Astrocyte (in vitro differentiated cells and primary cell): ENCODE measurements around the gene ZNF211. TPM values are rescaled to one million over a fixed set of nuclear protein-coding genes. Genes with fewer than 3 reads are reported as not detected.

Experiments used
- DNase-seq: peaks from one replicate; pipeline ENCODE4 v3.0.0-alpha.2; 2010; ENCODE audit warnings: low read depth
- FAIRE-seq: peaks from 2 replicates; lab custom pipeline; 2011; peaks lifted over from hg19 to GRCh38; lab: Jason Lieb, UNC
- H2AFZ ChIP-seq: 2 replicates; pipeline ENCODE4 v1.6.0; 2012; ENCODE audit warnings: low read depth, low read length, inconsistent platforms
- H3K27ac ChIP-seq: 2 replicates; pipeline ENCODE4 v1.5.1; 2011; ENCODE audit warnings: low read depth, low read length, inconsistent platforms
- H3K27me3 ChIP-seq: 2 replicates; pipeline ENCODE4 v1.6.0; 2011; ENCODE audit warnings: low read length, inconsistent platforms; ENCODE audit not compliant: insufficient read depth
- H3K36me3 ChIP-seq: 2 replicates; pipeline ENCODE4 v1.5.1; 2011; ENCODE audit warnings: low read length, inconsistent platforms; ENCODE audit not compliant: insufficient read depth
- H3K4me1 ChIP-seq: 2 replicates; pipeline ENCODE4 v1.5.1; 2011; ENCODE audit warnings: low read length, inconsistent platforms; ENCODE audit not compliant: insufficient read depth
- H3K4me2 ChIP-seq: 2 replicates; pipeline ENCODE4 v1.6.0; 2012; ENCODE audit warnings: low read length, inconsistent platforms
- H3K4me3 ChIP-seq: 2 replicates; pipeline ENCODE4 v1.5.1; 2011; ENCODE audit warnings: low read depth, mild to moderate bottlenecking, low read length, inconsistent platforms; ENCODE audit not compliant: insufficient read depth
- H3K79me2 ChIP-seq: 2 replicates; pipeline ENCODE4 v1.6.0; 2012; ENCODE audit warnings: mild to moderate bottlenecking, low read length, inconsistent platforms; ENCODE audit not compliant: insufficient read depth
- H3K9ac ChIP-seq: 2 replicates; pipeline ENCODE4 v1.6.0; 2012; ENCODE audit warnings: mild to moderate bottlenecking, low read length, inconsistent platforms
- H3K9me3 ChIP-seq: 2 replicates; pipeline ENCODE4 v1.5.1; 2012; ENCODE audit warnings: low read depth, mild to moderate bottlenecking, low read length, inconsistent platforms; ENCODE audit not compliant: insufficient read depth
- H4K20me1 ChIP-seq: 2 replicates; pipeline ENCODE4 v1.6.0; 2012; ENCODE audit warnings: low read length, inconsistent platforms; ENCODE audit not compliant: insufficient read depth
- H3K27ac Mint-ChIP-seq: one replicate; pipeline ENCODE4 v1.8.0; 2021; ENCODE audit warnings: mild to moderate bottlenecking, mixed read lengths; ENCODE audit not compliant: unreplicated experiment
- H3K27me3 Mint-ChIP-seq: one replicate; pipeline ENCODE4 v1.8.0; 2021; ENCODE audit warnings: low read depth, mixed read lengths; ENCODE audit not compliant: unreplicated experiment
- H3K36me3 Mint-ChIP-seq: one replicate; pipeline ENCODE4 v1.8.0; 2021; ENCODE audit warnings: low read depth, mixed read lengths; ENCODE audit not compliant: unreplicated experiment
- H3K4me1 Mint-ChIP-seq: one replicate; pipeline ENCODE4 v1.8.0; 2021; ENCODE audit warnings: low read depth, mixed read lengths; ENCODE audit not compliant: unreplicated experiment
- H3K4me3 Mint-ChIP-seq: one replicate; pipeline ENCODE4 v1.8.0; 2021; ENCODE audit warnings: mild to moderate bottlenecking, moderate library complexity, mixed read lengths; ENCODE audit not compliant: unreplicated experiment
- H3K9me3 Mint-ChIP-seq: one replicate; pipeline ENCODE4 v1.8.0; 2021; ENCODE audit warnings: mild to moderate bottlenecking, mixed read lengths; ENCODE audit not compliant: unreplicated experiment
- CTCF ChIP-seq: IDR thresholded peaks from 2 replicates; pipeline ENCODE4 v1.5.1; 2011; ENCODE audit warnings: low read depth, mild to moderate bottlenecking, inconsistent platforms, low read length, moderate library complexity; ENCODE audit not compliant: insufficient read depth
- EZH2 ChIP-seq: IDR thresholded peaks from 2 replicates; pipeline ENCODE4 v1.6.1; 2012; ENCODE audit warnings: mild to moderate bottlenecking, low read length, inconsistent platforms; ENCODE audit not compliant: insufficient read depth
- total RNA-seq: library from RNA; stranded (reverse); gene quantifications from 2 replicates; pipeline ENCODE4 v1.2.1, GENCODE V29; 2021

Gene ZNF211
- total RNA-seq, 1 donor from 2014 or later: 21.9 TPM

GRCh38 chr19:57606931-57607330, 26.0 kb upstream of the ZNF211 start:
- no peak overlapping the region for H3K4me2 ChIP-seq
- Mint-ChIP-seq H3K9me3 (peaks cover 11% of the 10 kb centered on the region), H3K27ac (no peak overlapping the region), H3K36me3 (peaks cover 32% of the 10 kb centered on the region), H3K4me1 (no peaks in the 10 kb centered on the region), H3K4me3 (no peak overlapping the region), H3K27me3 (no peaks in the 10 kb centered on the region)
- H3K4me3 ChIP-seq: no peak overlapping the region
- H4K20me1 ChIP-seq: no peaks in the 10 kb centered on the region
- no peak overlapping the region for H3K9ac ChIP-seq
- peaks cover 22% of the 10 kb centered on the region for H3K36me3 ChIP-seq
- H3K27ac ChIP-seq: no peak overlapping the region
- H2AFZ ChIP-seq: no peak overlapping the region
- H3K4me1 ChIP-seq: no peaks in the 10 kb centered on the region
- FAIRE-seq: no peak
- no peak for TF ChIP-seq EZH2
- TF ChIP-seq CTCF: no peak
- no peaks in the 10 kb centered on the region for H3K27me3 ChIP-seq
- DNase-seq: no peak
- H3K79me2 ChIP-seq: no peaks in the 10 kb centered on the region
- H3K9me3 ChIP-seq: peaks cover 39% of the 10 kb centered on the region

GRCh38 chr19:57611113-57611512, 21.9 kb upstream of the ZNF211 start:
- Mint-ChIP-seq H3K27ac (no peak overlapping the region), H3K4me3 (no peak overlapping the region), H3K27me3 (no peaks in the 10 kb centered on the region), H3K4me1 (peaks cover 4% of the 10 kb centered on the region), H3K9me3 (peaks cover 23% of the 10 kb centered on the region), H3K36me3 (peaks cover 30% of the 10 kb centered on the region)
- Histone ChIP-seq H4K20me1 (peaks cover 4% of the 10 kb centered on the region), H3K4me2 (no peak overlapping the region), H3K9ac (no peak overlapping the region), H3K9me3 (peaks cover 35% of the 10 kb centered on the region), H3K4me1 (no peaks in the 10 kb centered on the region), H3K27ac (no peak overlapping the region), H3K4me3 (no peak overlapping the region), H2AFZ (no peak overlapping the region), H3K79me2 (peaks cover 21% of the 10 kb centered on the region), H3K27me3 (no peaks in the 10 kb centered on the region), H3K36me3 (peaks cover 9% of the 10 kb centered on the region)
- DNase-seq: no peak
- TF ChIP-seq CTCF (no peak), EZH2 (no peak)
- FAIRE-seq: no peak

- peak within 1 kb of the TSS; percentile 98 for H3K4me3 Mint-ChIP-seq
- H2AFZ ChIP-seq: peak within 1 kb of the TSS; percentile 88
- FAIRE-seq (no peak), DNase-seq (peak; percentile 83)
- H3K79me2 ChIP-seq: peaks cover 51% of the 10 kb centered on the region
- peaks cover 4% of the 10 kb centered on the region for H3K4me1 Mint-ChIP-seq
- H3K27me3 ChIP-seq: no peaks in the 10 kb centered on the region
- peak within 1 kb of the TSS; percentile 85 for H3K9ac ChIP-seq
- H3K36me3 Mint-ChIP-seq: peaks cover 49% of the 10 kb centered on the region
- H3K4me1 ChIP-seq: no peaks in the 10 kb centered on the region
- H3K27ac Mint-ChIP-seq: peak within 1 kb of the TSS; percentile 34
- peaks cover 14% of the 10 kb centered on the region for H3K36me3 ChIP-seq
- H3K9me3 Mint-ChIP-seq: peaks cover 44% of the 10 kb centered on the region
- peak within 1 kb of the TSS; percentile 96 for H3K4me3 ChIP-seq
- H3K9me3 ChIP-seq: peaks cover 50% of the 10 kb centered on the region
- H4K20me1 ChIP-seq: peaks cover 27% of the 10 kb centered on the region
- H3K4me2 ChIP-seq: peak within 1 kb of the TSS; percentile 95
- peak; percentile 9 for TF ChIP-seq CTCF
- no peak for TF ChIP-seq EZH2
- H3K27ac ChIP-seq: peak within 1 kb of the TSS; percentile 61
- no peaks in the 10 kb centered on the region for H3K27me3 Mint-ChIP-seq
Observed at GRCh38 chr19:57613941-57614743, 18.8 kb upstream of the ZNF211 start, which contains the start of gene ZNF134. Gene ZNF134, plus strand, starts transcription at chr19:57614242. Its CDS starts 5,227 bp downstream, at chr19:57619469.
